Tibial nerve (tissue), 4 donors: ENCODE data around the gene UCK2.

ENCODE experiments used
- CTCF ChIP-seq, 5 experiments: fragments of 200-600 bp in 3 of 5; fragments of 450-650 bp in 2 of 5; sonication (generic) in 3 of 5; IDR thresholded peaks; one replicate each; pipeline ENCODE4 v1.5.1; 2016 to 2019; ENCODE audit warnings: antibody characterized with exemption in 5 of 5, mild to moderate bottlenecking in 3 of 5, moderate library complexity in 2 of 5
- EP300 ChIP-seq, 2 donors: sonication (generic); formaldehyde crosslinking; IDR thresholded peaks; one replicate each; pipeline ENCODE4 v1.6.1; 2017; ENCODE audit warnings: antibody characterized with exemption in 2 of 2, mild to moderate bottlenecking in 1 of 2
- POLR2A ChIP-seq, 2 donors: fragments of 450-650 bp; IDR thresholded peaks; one replicate each; pipeline ENCODE4 v1.6.1; 2017; ENCODE audit warnings: antibody characterized with exemption in 2 of 2, mild to moderate bottlenecking in 2 of 2, moderate library complexity in 2 of 2

- no peak for TF ChIP-seq CTCF (IDR thresholded peaks at IDR 0.05)
- no peak for TF ChIP-seq POLR2A (IDR thresholded peaks at IDR 0.05)
- no peak for TF ChIP-seq EP300 (IDR thresholded peaks at IDR 0.05)
Observed at GRCh38 chr1:165936542-165936941, 109.1 kb downstream of the UCK2 start.
